Cardiac muscle cell (in vitro differentiated cells and primary cell): Measurements from ENCODE around the gene UBE3B. TPM values are rescaled to one million over a fixed set of nuclear protein-coding genes. Genes with fewer than 3 reads are reported as not detected.

Experiments used
- DNase-seq, 2 donors: peaks; one replicate each; pipeline versions ENCODE4 v3.0.0 to v3.0.0-alpha.2; 2010 to 2017; ENCODE audit warnings: low read depth in 1 of 2, low spot score in 1 of 2
- H3K27ac ChIP-seq: fragments of 200-600 bp; sonication (generic); 2 replicates; pipeline ENCODE4 v1.5.1; 2016
- H3K27me3 ChIP-seq: fragments of 200-600 bp; sonication (generic); 2 replicates; pipeline ENCODE4 v1.6.0; 2016; ENCODE audit warnings: control low read depth
- H3K36me3 ChIP-seq: fragments of 200-600 bp; sonication (generic); 2 replicates; pipeline ENCODE4 v1.5.1; 2016; ENCODE audit warnings: control low read depth
- H3K4me1 ChIP-seq: fragments of 200-600 bp; sonication (generic); 2 replicates; pipeline ENCODE4 v1.8.1; 2017; ENCODE audit warnings: low read depth, mild to moderate bottlenecking, mixed run types
- H3K4me3 ChIP-seq: fragments of 200-600 bp; sonication (generic); 2 replicates; pipeline ENCODE4 v1.5.1; 2016; ENCODE audit warnings: mild to moderate bottlenecking
- H3K9me3 ChIP-seq: fragments of 200-600 bp; sonication (generic); 2 replicates; pipeline ENCODE4 v1.5.1; 2017; ENCODE audit warnings: low read depth, mild to moderate bottlenecking, control low read depth
- CTCF ChIP-seq: IDR thresholded peaks from 2 replicates; pipeline ENCODE4 v1.5.1; 2012; ENCODE audit warnings: low read depth, mild to moderate bottlenecking, low read length
- polyA plus RNA-seq: library from polyadenylated mRNA; unstranded; fragments of >200 nt; fragmentation: Nextera tagmentation; extraction: Ambion mirVana; gene quantifications from 2 replicates; pipeline ENCODE4 v1.2.1, GENCODE V29; 2016
- total RNA-seq: library from RNA; depleted of rRNA; stranded (reverse); fragments of >200 nt; gene quantifications from 2 replicates; pipeline ENCODE4 v1.2.3, GENCODE V29; 2016

Gene UBE3B
- total and polyA plus RNA-seq, 2 experiments from 2014 or later: 36.7 to 73.5 TPM

- DNase-seq: no peak
- Histone ChIP-seq H3K4me1 (peaks cover 6% of the 10 kb centered on the region), H3K27me3 (no peaks in the 10 kb centered on the region), H3K4me3 (no peak overlapping the region), H3K27ac (no peak overlapping the region), H3K36me3 (no peaks in the 10 kb centered on the region), H3K9me3 (no peaks in the 10 kb centered on the region)
- TF ChIP-seq CTCF: no peak
Measured at GRCh38 chr12:109548258-109548657, 70.8 kb downstream of the UBE3B start.

- DNase-seq: no peak
- Histone ChIP-seq H3K9me3 (no peaks in the 10 kb centered on the region), H3K4me1 (peaks cover 6% of the 10 kb centered on the region), H3K27me3 (no peaks in the 10 kb centered on the region), H3K36me3 (no peaks in the 10 kb centered on the region), H3K4me3 (no peak overlapping the region), H3K27ac (no peak overlapping the region)
- TF ChIP-seq CTCF: no peak
Measured at GRCh38 chr12:109549613-109550270, 72.3 kb downstream of the UBE3B start.

GRCh38 chr12:109550281-109550680, 72.8 kb downstream of the UBE3B start:
- Histone ChIP-seq H3K9me3 (no peaks in the 10 kb centered on the region), H3K36me3 (no peaks in the 10 kb centered on the region), H3K4me1 (peaks cover 6% of the 10 kb centered on the region), H3K27ac (no peak overlapping the region), H3K4me3 (no peak overlapping the region), H3K27me3 (no peaks in the 10 kb centered on the region)
- no peak for TF ChIP-seq CTCF
- no peak for DNase-seq

GRCh38 chr12:109551108-109551507, 73.7 kb downstream of the UBE3B start:
- no peaks in the 10 kb centered on the region for H3K9me3 ChIP-seq
- no peak for TF ChIP-seq CTCF
- peaks cover 6% of the 10 kb centered on the region for H3K4me1 ChIP-seq
- H3K36me3 ChIP-seq: no peaks in the 10 kb centered on the region
- no peak overlapping the region for H3K4me3 ChIP-seq
- H3K27me3 ChIP-seq: no peaks in the 10 kb centered on the region
- no peak overlapping the region for H3K27ac ChIP-seq
- DNase-seq: no peak

- DNase-seq: no peak
- Histone ChIP-seq H3K27me3 (no peaks in the 10 kb centered on the region), H3K9me3 (no peaks in the 10 kb centered on the region), H3K4me1 (peaks cover 9% of the 10 kb centered on the region), H3K36me3 (no peaks in the 10 kb centered on the region), H3K27ac (no peak overlapping the region), H3K4me3 (no peak overlapping the region)
- TF ChIP-seq CTCF: no peak
Measured at GRCh38 chr12:109552971-109553370, 75.5 kb downstream of the UBE3B start.
